LNCaP clone FGC (cell line): ENCODE data around the gene KCNK15.

Experiments
- DNase-seq: peaks from one replicate; pipeline ENCODE4 v3.0.0-alpha.2; 2011; ENCODE audit warnings: low read depth
- H3K4me3 ChIP-seq: 2 replicates; pipeline ENCODE4 v1.5.1; 2011; ENCODE audit warnings: mild to moderate bottlenecking, low read depth, low read length, control low read depth
- TF ChIP-seq, protein P1 (sequence below): IDR thresholded peaks from 2 replicates; pipeline ENCODE4 v1.5.1; 2012; ENCODE audit warnings: mild to moderate bottlenecking; ENCODE audit not compliant: control insufficient read depth, insufficient read depth; ENCODE audit errors: extremely low read depth

The KCNK15 gene

DNA sequence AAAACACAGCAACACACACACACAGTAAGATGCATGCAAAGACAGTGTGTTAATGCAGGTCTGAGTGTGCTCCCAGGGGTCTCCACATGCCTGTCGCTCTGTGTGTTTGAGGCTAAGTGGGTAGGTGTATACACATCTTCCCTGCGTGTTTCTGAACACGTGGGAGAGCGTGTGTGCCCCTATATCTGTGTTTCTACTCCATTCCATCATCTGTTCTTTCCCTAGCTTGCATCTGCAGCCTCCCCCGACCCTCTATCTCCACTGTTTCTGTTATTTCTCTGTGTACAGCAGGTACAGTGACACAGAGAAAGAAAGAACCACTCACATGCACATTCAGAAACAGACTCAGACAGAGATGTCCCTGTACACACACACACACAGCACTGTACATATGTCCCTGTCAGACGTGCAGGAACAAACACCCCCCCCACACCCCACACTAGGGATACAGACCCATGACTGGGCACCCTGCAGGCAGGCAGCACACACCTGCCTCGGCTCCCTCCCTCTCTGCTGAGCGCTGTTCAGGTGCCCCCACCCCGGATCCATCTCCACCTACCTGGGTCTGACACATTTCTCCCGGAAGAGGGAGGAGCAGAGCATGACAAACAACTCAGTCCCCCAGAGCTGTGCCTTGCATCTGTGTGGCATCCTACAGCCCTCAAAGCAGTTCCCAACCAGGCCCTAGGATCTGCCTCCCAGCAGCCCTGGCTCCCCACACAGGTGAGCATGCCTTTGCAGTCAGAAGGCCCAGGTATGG, 27.6 kb downstream of the KCNK15 start:
- no peak overlapping the region for H3K4me3 ChIP-seq
- no peak for DNase-seq
- TF ChIP-seq, protein P1, sequence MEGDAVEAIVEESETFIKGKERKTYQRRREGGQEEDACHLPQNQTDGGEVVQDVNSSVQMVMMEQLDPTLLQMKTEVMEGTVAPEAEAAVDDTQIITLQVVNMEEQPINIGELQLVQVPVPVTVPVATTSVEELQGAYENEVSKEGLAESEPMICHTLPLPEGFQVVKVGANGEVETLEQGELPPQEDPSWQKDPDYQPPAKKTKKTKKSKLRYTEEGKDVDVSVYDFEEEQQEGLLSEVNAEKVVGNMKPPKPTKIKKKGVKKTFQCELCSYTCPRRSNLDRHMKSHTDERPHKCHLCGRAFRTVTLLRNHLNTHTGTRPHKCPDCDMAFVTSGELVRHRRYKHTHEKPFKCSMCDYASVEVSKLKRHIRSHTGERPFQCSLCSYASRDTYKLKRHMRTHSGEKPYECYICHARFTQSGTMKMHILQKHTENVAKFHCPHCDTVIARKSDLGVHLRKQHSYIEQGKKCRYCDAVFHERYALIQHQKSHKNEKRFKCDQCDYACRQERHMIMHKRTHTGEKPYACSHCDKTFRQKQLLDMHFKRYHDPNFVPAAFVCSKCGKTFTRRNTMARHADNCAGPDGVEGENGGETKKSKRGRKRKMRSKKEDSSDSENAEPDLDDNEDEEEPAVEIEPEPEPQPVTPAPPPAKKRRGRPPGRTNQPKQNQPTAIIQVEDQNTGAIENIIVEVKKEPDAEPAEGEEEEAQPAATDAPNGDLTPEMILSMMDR: no peak

DNA sequence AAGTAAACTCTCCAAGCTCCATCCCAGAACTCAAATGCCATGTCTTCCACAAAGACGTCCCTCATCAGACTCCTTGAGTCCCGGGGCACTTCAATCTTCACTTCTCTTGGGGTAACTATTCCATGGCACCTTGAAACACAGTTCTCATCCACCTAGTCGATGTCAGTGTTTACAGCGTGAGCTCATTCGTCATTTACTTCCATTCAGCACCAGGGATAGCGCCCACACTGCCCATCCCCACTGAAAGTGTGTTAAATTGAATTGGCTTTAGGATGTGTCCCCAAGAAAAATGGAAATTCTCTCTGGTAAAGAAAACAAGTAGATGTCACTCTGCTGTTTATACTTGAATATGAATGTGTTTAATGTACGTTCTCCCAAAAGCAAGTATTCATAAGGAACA, 31.3 kb downstream of the KCNK15 start:
- no peak for DNase-seq
- TF ChIP-seq, protein P1: no peak
- H3K4me3 ChIP-seq: no peak overlapping the region

DNA sequence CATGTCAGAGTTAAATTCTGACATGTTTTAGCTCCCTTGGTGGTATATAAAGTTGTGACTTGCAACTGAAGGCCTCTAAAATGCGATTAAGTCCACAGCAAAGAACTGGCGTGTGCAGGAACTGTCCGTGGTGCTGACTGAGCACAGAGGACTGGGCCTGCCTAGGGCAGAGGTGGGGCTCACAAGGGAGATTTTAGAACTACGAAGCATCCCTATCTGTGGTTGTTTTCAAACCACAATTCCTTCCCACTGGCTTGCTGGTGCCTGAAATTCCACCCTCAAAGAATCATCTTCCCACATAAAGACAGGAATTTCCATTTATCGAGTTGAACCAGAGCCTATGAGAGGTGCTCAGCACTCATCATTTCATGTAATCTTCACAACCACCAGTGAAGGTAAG, 34.6 kb downstream of the KCNK15 start:
- no peak overlapping the region for H3K4me3 ChIP-seq
- peak; percentile 26 for DNase-seq
- TF ChIP-seq, protein P1: no peak

DNA sequence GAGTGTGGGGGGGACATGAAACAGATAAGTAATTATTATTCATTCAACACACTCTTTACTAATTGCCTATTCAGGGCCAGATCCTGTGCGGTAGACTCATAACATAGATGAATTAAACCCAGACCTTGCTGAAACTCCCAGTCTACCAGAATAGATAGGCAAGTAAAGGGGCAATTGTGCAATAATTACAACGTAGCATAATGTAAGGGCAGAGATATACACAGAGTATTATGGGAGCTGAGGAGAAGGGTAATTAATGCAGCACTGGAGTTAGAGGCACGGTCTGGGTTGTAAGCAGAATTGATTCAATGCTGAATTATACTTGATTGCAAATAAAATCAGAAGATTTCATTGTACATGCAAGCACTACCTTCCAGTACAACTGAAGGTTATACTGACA, 35.5 kb downstream of the KCNK15 start:
- DNase-seq: no peak
- H3K4me3 ChIP-seq: no peak overlapping the region
- TF ChIP-seq, protein P1: no peak

DNA sequence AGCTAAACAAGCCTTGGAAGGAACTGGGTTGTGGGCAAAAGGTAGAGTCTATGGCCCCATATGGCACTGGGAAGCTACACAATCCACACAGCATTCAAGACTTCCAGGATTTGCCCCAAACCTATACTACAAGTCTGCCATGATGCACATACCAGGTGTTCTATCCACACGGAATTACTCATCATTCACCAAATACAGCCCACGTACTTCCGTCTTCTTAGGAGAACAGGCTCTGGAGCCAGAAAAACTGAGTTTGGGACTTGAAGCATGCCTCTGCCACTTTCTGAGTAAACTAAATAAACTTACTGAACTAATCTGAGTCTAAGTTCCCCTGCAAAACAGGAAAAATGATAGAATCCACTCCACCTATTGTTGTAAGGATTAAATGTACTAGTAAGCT, 36.1 kb downstream of the KCNK15 start:
- DNase-seq: no peak
- H3K4me3 ChIP-seq: no peak overlapping the region
- TF ChIP-seq, protein P1: no peak

DNA sequence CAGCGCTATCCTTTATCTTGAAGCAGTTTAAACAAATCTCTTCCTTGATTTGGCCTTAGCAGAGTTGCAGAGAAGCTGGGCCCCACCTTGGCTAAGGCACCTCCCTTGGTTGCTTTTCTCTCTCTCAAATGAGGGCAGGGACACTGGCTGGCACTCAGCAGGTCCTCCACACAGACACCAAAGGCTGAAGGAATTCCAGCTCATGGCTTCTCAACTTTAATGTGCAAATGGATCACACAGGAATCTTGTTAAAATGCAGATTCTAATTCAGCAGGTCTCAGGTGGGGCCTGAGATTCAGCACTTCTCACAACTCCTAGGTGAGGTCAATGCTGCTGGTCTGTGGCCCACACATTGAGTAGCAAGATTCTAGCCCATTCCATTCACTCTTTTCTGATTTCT, 39.0 kb downstream of the KCNK15 start:
- TF ChIP-seq, protein P1: no peak
- no peak for DNase-seq
- H3K4me3 ChIP-seq: no peak overlapping the region

DNA sequence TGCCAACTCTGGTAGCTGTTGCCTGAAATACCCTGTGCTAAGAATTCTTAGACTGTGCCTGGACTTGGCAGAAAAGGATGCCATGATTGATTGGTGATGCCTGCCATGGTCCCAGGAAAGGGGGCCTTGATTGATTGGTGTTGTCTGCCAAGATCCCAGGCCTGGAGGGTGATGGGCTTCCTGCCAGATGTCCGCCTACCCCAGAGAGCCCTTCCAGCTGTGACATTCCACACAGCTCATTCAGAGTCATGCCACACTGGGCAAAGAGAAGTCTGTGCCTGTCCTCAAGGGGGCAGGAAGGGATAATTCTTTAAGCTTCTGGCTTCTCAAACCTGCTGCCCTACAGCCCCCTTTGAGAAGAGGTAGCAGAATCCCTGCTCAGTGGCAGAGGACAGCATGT, 40.1 kb downstream of the KCNK15 start:
- TF ChIP-seq, protein P1: peak; percentile 11; the same call in 1 of the 2 replicates
- H3K4me3 ChIP-seq: no peak overlapping the region
- DNase-seq: no peak
